HG02884 (cell line): ENCODE measurements around the gene POLR3E.
"Not testable (repeated sequence)": the region's sequence is repeated elsewhere in the genome, so short reads cannot be mapped to it uniquely, and the experiment has no call there.

Experiments used
- ATAC-seq: cut with Tn5 transposase; IDR thresholded peaks from one replicate; pipeline ENCODE4 v1.9.1; 2021; ENCODE audit warnings: mild to moderate bottlenecking, moderate library complexity; ENCODE audit not compliant: unreplicated experiment

Gene POLR3E

DNA sequence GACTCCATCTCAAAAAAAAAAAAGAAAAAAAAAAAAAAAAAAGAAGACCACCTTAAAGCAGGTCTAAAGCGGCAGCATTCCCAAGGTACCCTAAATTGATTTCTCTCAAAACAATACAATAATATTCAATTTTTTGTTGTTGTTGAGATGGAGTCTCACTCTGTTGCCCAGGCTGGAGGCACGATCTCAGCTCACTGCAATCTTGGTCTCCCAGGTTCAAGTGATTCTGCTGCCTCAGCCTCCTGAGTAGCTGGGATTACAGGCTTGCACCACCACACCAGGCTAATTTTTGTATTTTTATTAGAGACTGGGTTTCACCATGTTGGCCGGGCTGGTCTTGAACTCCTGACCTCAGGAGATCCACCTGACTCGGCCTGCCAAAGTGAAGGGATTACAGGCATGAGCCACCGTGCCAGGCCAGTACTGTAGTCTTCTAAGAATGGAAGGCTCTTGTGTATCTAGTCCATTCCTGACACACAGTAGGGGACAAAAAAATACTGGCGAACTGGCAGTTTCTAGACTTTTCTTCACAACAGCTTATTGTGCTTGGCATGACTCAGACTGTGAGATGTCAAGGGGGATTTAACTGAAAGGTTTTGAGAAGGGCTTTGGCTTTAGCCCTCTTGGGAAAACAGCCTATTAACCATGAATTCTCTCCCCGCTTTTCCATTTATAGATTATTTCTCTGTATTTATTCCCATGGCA is 59.9 kb downstream of the POLR3E start:
- ATAC-seq: no peak

DNA sequence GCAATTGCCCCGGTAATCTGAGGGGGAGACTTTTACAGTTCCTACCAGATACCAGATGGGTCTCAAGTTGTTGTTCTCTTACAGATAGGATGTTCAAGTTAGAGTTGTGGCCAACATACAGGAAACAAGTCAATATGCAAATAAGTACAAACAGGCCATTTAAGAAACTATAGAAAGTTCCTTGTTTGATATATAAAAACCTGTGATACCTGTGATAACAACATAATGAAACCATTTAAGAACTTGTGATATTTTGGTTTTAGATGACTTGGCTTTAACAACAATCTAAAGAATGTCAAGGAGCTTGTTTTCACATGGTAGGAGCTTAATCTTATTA is 60.4 kb downstream of the POLR3E start:
- no peak for ATAC-seq

DNA sequence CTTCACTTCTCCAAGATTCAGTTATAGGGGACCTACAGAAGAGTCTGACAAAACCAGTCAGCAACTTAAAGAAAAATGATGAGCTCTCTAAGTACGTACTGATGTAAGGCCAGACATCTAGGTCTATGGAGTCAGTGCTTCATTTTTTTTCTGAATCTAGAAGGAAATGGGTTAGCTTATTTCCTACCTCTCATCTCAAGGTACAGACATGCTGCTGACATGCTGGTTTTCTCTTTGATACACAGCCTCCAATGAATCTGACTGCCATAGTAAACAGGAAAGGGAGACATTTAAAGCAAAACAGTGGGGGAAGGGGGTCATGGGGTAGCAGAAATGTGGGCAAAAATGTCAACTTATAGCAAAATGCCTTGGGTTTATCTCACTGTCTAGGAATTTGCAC is 60.8 kb downstream of the POLR3E start:
- ATAC-seq: no peak

DNA sequence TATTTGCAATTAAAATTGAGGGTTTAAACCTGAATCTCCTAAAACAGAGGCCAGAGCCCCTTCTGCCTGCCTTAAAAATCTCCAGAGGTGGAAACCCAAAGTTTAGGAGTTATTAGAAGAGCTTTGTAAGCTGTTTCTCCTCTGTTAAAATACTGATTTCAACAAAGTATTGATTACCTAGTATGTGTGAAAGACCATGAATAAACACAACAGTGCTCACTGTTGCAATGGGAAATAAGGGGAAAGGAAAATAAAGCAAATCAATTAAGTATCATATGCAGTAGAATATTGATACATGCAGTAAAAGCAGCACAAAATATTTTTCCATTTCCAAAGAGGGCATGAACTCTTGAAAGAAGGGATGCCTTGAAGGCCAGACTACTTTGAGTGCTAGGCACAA is 62.5 kb downstream of the POLR3E start:
- no peak for ATAC-seq

DNA sequence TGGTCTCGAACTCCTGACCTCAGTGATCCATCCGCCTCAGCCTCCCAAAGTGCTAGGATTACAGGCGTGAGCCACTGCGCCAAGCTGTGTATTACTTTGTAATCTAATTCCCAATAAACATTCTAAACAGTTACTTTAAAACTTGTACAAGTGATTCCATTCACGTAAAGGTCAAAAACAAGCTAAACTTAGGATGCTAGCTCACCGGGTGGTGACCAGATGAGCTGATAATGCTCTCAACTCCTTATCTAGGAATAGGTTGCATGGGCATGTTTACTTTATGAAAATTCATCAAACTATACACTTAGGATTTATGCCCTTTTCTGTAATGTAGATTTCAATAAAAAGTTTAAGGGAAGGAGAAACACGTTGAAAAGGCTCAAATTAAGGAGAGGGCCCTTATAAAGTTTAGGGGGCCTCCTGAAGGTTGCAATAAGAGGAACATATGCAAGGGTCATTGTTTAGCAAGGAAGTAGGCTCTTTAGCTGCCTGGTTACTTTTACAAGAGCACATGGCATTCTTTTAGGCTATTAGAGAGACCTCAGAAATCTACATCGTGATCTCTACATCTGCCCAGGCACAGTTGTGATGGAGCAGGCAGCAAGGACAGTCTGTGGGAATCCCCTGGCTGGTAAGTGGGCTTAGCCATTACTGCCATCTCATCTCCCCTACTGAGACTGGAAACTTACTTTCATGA is 63.9 kb downstream of the POLR3E start:
- ATAC-seq: no peak

DNA sequence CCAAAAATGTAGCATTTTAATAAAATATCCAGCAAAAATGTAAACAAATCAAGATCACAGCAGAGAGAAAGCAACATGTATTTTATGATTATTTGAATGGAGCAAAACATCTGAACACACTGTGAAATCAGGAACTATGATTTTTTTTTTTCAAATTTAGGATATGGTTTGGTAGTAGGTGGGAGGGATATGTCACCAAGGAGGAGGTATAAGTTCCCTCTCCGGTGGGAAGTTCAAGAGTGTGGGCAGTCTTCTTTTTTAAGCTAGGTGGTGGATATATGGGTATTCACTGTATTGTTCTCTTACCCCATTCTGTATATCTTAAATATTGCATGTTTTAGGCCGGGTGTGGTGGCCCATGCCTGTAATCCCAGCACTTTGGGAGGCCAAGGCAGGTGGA is 67.0 kb downstream of the POLR3E start:
- no peak for ATAC-seq

DNA sequence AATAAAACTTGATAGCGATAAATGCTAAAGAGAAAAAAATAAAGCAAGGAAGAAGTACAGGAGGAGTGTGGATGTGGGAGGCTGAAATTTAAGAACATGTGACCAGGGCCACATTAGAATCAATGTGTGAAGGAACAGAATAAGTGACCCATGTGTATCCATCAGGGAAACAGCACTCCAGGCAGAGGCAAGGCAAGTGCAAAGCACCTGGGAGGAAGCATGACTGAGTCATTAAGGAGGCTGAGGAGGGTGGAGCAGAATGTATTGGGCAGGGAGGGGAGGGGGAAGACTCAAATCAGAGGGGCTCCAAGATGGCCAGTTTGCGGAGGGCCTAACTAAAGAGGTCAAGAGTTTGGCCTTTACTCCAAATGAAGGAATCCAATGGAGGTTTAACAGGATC is 69.2 kb downstream of the POLR3E start:
- no peak for ATAC-seq

DNA sequence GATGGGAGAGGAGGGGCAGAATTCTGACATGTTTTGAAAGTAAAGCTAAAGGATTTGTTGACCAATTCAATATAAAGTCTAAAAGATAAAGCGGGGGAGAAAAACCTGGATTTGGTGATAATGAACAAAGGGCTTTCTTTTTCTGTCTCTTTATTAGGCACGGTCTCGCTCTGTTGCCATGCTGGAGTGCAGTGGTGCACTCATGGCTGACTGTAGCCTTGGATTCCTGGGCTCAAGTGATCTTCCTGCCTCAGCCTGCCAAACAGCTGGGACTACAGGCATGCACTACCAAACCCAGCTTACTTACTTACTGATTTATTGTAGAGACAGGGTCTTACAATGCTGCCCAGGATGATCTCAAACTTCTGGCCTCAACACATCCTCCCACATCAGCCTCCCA is 69.7 kb downstream of the POLR3E start:
- ATAC-seq: no peak

DNA sequence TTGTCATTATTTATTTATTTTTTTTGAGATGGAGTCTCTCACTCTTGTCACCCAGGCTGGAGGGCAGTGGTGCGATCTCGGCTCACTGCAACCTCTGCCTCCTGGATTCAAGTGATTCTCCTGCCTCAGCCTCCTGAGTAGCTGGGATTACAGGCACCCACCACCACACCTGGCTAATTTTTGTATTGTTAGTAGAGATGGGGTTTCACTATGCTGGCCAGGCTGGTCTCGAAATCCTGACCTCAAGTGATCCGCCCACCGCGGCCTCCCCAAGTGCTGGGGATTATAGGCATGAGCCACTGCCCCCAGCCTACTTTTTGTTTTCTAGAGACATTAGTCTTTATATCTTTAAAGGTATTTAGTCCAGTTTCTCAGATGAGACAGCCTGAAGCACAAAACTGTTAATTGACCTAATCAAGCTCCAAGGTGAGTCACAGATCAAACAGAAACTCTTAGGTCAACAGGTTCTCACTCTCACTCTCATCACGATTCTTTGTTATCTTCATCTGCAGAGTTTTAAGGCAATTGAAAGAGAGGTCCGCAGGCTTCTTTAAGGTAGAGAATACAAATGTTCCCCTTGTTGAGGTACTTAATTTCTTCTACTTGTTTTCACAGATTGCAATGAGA is 71.1 kb downstream of the POLR3E start:
- ATAC-seq: not testable (repeated sequence)

DNA sequence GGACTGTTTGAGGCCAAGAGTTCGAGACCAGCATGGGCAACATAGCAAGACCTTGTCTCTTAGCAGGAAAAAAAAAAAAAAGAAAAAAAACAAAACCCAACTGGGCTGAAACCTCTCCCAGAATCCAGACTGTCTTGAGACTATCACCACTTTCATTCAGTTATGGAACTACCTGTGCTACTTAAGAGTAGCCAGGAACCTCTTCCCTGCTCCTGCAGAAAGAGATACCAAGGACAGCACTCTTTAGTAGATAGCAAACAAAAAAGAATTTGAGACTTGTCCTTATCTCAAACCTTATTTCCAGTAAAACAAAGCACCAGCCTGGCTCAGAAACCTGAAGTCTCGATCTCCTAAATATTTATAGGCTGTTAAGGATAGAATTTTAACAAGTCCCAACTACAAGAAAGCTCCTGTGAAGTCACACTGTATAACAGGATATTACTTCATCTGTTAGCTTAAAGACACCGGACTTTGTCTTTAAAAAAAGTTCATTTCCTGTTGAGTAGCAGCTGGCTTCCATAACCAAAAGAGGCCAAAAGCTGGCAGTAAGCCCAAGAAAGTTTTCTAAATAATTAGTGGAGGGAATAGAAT is 72.1 kb downstream of the POLR3E start:
- ATAC-seq: no peak

DNA sequence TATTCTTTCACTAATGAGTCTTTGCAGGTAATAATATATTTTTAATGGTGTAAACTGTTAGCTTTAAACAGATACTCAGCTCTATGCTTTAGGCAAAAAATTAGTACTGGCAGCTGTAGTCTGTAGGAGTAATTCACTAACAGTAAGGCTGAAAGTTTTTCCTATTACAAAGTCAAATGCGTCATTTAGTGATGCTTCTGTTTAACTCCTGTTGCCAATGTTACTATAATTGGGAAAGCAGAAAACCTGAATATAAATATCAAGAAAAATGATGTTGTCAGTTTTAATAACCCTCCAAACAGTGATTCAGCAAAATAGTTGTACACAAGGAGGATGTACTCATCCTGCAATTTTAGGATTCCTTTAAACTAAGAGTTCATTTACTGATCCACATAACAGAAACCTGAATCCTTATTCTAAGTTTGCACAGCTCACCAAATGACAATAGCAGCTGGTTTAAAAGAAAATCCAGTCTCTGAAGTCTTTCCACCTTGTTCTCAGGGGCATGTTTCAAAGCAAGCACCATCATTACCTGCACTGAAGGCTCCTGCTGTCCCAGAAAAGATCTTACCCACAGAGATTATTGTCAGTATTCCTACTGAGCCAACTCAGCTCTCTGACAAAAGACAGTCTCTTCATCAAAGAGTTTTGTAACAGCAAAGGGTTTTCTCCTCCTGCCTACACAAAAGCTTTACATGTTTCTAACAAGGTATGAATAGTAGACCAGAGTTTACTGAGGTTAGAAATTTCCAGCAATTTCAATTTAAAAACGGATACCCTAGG is 73.0 kb downstream of the POLR3E start:
- no peak for ATAC-seq

DNA sequence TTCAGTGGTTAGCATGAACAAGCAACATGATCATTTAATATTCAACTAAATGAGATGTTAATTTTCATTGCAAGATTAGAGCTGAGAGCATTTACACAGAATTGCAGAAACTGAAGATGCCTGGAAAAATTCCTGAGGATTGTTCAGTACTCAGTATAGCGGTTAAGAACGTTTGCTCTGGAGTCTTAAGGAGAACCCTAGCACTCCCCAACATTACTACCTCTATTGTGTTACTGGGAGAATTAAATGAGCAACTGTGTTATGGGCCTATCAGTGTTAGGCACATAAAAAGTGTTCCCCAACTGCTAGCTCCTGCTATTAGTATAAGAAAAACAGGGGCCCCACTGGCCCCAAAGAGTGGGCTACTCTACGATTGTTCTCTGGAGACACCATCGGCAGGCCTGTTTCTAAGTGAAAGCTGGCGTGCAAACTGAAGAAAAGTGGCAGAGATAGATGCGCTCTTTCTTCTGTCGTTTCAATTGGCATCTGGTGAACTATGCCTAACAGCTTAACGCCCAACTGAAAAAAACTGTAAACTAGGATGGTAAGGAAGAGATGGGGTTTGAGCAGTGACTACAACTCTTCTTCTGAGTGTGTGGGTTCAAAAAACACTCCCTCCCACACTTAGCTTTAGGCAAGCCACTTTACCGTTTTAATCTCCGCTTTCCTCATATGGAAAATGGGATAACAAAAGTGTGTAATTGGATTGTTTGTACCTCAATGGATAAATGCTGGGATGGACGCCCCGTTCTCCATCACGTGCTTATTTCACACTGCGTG is 75.9 kb downstream of the POLR3E start:
- ATAC-seq: no peak

DNA sequence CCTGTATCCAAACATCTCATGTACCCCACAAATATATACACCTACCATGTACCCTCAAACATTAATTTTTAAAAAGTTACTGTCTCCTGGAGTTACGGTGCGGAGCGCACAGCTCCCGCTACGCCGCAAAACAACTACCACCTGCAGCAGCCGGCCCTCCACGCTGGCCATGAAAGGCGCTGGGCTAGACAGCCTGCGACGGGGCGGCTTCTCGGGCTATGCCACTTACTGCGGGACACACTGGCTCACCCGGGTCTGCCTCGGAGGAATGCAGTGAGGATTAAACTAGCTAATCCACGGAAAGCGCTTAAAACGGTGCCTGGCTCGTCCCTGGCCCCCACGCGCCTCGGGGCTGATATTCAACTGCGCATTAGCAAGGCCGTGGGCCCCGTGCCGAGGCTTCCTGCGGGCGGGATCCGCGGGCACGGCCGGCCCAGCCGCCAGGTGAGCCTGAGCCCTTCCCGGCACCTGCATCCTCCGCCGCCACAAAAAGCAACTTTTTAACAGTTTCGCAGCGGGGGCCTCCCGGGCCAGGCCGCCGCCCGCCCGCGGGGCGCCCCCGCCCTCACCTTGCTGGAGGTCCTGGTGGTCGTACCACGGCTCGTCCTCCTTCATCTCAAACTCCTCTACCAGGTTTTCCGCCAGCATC is 76.6 kb downstream of the POLR3E start:
- ATAC-seq: peak; percentile 10

DNA sequence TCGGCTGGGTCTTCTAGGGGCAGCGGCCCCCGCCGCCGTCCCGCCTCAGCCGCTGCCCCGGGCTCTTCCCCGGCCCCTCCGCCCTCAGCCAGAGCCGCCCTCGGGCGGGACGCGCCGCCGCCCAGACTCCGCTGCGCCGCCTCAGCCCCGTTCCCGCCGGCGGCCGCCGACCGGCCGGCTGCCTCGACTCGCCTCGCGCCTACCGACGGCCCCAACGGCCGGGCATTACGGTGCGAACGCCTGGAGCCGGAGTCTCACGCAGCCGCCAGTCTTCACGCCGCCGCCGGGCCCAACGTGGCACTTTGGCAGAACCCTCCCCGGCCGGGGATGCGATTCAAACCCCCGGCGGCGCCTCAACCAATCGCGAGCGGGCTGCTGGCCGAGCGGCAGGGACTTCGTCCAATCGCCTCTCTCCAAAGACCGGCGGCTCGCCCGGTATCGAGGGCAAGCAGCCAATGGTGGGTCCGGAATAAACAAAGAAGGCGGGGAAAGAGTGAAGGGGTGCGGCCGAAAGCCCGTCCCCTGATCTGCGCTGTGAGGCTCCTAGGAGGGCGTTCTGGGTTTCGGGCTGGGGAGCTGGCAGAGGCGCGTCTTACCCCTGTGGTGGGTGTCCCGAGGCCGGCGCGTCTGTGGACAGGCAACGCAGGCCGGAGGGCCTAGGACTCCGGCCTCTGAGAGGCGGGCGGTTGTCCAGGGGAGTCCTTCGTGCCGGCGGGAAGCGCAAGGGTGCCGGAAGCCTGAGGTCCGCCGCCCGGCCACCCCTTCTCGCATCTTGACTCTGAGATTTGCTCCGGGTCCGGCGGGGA is 77.3 kb downstream of the POLR3E start, which contains the start of gene CDR2:
TSS of gene CDR2 (minus strand) at position 309 of the 806 bp plus-strand sequence. CDS start 310 bp downstream, outside the sequence.
- peak; percentile 91 for ATAC-seq

DNA sequence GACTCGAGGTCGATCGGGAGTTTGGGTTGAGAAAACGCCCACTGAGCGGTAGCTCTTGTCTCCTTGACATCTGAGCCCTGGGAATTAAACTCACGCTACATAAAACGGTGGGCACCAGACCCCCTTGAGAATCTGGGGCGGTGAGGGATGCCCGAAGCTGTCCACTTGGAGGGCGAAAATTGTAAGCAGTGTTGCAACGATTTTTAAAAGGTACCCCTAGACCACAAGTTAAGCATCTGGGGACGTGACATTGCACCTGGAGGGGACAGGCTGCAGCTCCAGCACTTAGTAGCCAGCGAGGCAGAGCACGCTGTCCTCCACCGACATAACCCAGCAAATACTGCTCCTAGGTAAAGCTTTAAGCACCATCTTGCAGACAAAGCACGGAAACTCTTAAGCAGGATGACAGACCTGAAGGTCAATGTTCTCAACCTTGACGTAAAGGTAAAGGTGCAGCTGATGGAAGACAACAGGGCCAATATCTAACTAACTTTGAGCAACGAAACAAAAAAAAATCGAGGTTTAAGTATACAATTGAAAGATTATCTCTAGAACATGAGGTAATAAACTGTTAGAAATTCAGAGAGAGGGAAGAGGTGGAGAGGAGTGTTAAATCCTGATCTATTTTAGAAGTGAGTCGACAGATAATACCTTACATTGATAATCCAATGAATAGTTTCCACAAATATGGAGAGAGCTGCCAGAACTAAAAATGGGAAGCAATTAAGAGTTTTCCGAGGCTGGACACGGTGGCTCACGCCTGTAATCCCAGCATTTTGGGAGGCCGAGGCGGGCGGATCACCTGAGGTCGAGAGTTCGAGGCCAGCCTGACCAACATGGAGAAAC is 78.1 kb downstream of the POLR3E start:
- no peak for ATAC-seq

DNA sequence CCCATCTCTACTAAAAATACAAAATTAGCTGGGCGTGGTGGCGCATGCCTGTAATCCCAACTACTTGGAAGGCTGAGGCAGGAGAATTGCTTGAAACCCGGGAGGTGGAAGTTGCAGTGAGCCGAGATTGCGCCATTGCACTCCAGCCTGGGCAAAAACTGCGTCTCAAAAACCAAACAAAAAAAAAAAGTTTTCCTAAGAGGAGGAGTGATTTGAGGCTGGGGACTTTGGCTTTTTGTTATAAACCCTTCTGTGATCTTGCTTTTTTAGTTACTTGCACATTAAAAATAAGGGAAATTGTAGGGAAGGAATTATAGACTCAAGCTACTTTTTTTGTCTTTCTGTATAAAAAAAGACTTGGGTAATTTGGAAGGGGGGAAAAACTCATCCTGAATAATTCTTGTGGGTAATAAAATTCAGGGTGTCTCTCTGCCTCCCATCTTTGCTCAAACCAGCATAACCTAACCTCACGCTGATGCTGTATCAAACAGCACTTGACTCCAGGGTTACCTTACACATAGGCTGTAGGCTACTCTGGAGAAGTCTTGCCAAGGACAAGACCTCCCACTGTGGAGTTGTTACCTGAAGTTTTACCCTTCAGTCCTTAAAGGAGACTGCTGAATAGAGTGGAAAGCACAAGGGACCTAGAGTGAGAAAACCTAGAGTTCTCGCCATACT is 78.9 kb downstream of the POLR3E start:
- ATAC-seq: no peak

DNA sequence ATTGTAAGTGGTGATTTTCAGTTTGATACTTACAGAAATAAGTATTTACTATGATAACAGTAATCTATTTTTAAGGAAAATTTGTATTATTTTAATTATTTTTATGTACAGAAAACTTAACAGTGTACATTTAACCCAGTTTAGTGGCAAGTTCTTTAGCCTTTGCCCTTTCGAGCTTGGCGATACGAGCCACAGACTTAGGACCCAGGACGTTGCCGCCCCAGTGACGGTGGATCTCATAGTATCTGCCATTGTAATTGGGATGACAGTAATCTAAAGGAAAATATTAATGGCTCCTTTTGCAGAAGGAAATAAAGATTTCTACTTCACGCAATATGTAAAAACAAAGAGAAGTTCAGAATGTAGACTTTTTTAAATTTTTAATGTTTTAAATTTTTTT is 82.4 kb downstream of the POLR3E start:
- no peak for ATAC-seq

DNA sequence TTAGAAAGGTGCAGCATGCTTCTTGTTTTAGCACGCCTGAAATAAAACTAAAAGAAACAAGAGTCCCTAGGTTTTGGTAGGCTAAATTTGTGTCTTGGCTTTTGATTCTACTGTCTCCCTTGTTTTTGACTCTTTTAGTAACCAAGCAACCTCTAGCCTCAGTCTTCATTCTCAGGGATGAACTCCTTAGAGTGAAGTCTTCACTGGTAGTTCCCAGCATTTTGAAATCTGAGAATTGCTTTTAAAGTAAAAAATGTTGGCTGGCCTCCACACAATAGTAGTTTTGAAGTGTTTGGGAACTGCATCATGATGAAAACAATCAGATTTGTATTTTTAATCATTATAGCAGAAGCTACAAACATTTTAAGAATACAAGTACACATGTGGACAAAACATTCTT is 83.3 kb downstream of the POLR3E start:
- ATAC-seq: no peak
